NK-92 (cell line): ENCODE measurements around the gene ZDHHC13.

Source experiments
- DNase-seq: peaks from one replicate; lab custom pipeline; 2025; ENCODE audit not compliant: unreplicated experiment; lab: John Stamatoyannopoulos, UW

ZDHHC13 gene

DNA sequence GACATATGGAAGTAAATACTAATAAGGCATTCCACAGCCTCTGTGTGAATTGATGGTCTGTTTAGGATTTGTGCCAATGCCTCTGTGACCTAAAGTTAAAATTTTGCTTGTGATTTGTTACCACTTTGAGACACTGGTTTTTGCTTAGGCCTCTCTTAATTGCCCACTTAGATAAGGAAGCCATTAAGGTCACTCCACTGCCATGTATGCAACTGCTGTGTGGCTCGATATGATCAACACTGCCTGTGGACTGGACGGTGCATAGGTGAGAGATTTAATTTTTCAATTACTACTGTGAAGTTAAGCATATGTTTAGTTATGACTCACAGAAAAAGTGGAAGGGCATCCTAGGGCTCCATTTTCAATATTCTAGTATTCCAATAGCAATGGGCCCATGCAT is 47.9 kb downstream of the ZDHHC13 start:
- DNase-seq: no peak

GRCh38 chr11:19168090-19168489 is 51.1 kb downstream of the ZDHHC13 start:
- no peak for DNase-seq

- DNase-seq: no peak
Observed at GRCh38 chr11:19173004-19173689, 56.2 kb downstream of the ZDHHC13 start.

DNA sequence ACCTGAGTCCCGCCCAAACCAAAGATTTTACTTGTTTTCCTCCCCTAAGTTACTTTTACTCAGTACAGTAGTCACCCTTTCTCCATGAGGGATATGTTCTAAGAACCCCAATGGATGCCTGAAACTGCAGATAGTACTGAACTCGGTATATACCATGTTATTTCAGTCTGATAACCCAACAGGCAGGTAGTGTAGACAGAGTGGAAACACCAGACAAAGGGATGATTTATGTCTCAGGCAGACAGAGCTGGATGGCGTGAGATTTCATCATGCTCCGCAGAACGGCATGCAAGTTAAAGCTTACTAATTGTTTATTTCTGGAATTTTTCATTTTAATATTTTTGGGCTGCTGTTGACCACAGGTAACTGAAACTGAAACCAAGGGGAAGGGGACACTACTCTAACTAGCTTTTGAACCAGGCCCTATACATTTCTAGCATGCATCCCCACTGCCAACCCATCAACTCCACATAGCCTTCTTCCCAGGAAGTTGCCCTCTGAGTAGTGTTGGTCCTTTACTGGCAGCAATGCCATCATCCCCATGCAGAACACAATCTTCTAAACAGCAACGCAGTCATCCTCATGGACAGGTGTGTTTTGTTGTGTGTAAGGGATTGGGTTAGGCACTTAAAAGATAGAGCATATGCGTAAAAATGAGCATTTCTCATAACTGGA is 57.1 kb downstream of the ZDHHC13 start:
- no peak for DNase-seq

- DNase-seq: no peak
Observed at GRCh38 chr11:19176629-19177186, 59.7 kb downstream of the ZDHHC13 start.

DNA sequence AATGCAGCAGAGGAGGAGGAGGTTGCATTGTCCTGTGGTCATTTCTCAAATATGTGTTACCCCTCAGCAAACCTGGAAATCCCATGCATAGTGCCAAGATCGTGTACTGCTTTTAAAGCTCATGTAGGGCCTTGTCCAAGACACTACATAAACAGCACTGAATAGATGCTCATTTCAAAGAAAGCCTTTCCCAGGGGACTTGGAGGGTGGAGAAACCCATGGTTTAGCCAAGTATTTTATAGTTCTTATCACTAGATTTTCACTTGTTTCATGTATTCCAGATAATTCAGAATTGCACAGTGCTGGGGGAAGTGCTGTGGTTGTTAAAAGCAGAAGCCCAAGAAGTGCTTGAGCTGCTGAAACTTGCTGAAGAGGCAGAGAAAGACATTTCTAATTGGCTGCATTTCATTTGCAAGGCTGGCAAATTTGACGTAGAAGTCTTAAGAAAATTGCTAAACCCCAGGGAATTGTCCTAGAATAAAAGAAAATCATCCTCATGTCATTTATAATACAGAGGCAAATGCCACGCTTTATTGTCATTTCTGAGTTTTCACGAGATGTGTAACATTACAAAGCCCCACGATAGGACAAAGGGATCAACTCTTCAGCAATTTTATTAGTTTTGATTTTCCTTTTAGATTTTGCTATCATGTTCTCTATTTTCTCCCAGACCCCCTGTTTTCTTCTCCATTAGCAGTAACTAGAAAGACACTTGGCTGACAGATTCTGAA is 64.7 kb downstream of the ZDHHC13 start:
- no peak for DNase-seq

DNA sequence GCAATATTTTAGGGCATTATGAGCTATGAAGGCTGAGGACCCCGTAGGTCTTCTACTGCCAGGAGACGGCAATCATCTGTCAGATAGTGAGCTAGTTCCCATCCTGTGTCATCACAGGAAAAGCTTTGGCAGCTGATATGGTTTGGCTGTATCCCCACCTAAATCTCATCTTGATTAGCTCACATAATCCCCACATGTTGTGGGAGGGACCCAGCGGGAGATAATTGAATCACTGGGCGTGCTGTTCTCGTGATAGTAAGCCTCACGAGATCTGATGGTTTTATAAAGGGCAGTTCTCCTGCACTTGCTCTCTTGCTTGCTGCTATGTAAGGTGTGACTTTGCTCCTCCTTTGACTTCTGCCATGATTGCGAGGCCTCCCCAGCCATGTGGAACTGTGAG is 66.7 kb downstream of the ZDHHC13 start:
- no peak for DNase-seq

DNA sequence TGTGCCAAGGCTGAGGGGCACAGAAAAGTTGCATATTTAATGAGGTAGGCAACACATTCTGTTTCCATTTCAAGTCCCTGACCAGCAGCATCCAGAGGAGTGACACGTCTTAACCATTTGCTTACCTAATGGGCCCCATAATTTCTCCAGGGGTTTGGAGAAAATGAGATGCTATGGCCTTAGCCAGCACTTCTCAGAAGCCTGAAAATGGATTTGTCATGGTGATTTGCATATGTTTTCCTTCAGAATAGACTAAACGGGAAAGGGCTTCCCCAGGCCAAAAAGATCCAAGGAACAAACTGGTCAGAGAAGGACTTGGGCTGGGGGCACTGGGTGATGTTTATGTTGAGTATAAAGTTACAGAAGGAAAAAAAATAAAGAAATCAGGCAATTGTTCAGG is 68.1 kb downstream of the ZDHHC13 start:
- no peak for DNase-seq

DNA sequence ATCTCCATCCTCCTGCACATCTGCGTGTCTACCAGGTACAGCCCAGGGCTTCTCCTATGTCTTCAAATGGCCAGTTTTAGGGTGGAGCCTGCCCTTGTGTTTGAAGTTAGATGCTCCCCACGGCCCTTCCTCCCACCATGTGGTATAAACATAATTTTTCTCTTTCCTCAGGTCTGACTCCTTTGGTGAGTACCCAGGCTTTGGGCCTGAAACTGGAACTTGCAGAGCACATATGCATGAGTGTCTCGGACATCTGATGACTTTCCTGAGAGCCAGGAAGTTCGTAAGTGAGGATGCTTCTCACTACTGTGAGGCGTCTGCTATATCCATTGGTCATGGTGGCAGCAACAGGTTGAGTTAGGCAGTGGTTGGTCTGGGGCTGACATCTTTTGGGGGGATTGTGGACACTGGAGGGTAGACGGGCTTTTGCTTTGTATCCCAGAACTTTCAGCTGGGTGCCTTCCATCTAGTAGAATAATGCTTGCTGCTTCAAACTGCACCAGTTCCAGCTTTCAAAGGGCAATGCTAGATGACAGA is 68.6 kb downstream of the ZDHHC13 start:
- DNase-seq: no peak

DNA sequence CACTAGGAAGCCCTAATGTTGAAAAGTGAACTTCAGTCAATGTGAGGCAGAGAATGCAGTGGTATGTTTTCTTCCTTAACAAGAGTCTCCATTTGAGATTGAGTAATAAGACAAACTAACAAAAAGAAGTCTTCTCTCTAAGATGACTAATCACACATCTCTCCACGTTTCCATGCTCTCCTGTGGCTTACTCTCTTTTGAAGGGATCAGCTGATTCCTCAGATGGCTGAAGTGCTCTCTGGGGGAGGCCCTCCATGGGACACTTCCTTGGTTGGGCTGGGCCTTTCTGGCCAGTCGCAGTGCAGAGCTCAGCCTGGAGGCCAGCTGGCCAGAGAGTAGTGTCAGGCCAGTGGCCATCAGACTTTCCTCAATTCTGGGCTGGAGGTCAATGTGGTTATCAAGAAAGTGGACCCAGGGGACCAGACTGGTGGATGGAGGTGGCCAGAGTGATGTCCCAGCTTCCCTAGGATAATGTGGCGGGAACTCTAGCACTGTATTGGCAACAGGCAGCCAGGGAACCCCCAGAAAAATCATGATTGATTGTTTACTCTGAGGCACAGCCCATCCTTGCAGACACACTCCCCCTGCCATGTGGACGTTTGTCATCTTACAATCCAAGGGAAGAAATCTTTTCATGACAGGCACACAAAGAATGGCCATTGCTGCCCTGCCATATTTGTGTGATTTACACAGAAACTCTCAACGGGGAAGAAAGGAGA is 70.3 kb downstream of the ZDHHC13 start:
- no peak for DNase-seq

DNA sequence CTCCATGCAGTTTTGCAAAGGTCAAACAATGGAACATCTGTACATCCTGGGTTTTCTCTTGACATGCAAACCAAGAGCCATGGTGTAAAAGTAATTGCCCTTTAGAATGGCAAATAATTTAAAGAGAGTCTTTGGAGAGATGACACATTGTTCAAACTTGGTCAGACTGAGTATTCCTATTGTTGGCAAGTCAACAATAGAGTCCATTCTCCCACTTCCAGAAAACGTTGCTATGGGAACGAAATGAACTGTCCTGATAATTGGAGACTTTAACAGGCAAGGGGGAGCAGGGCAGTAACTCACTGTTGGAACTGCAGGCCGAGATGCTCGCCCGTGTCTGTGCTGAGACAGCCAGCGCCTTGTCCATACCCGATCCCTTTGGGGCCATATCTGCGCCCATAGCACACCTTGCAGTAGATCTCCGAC is 70.9 kb downstream of the ZDHHC13 start:
- no peak for DNase-seq

- DNase-seq: no peak
Observed at GRCh38 chr11:19191530-19192169, 74.7 kb downstream of the ZDHHC13 start.

GRCh38 chr11:19193916-19194315 is 76.9 kb downstream of the ZDHHC13 start:
- DNase-seq: no peak

GRCh38 chr11:19194620-19195308 is 77.8 kb downstream of the ZDHHC13 start:
- no peak for DNase-seq

- DNase-seq: no peak
Observed at GRCh38 chr11:19196432-19196831, 79.5 kb downstream of the ZDHHC13 start.

GRCh38 chr11:19199048-19199447 is 82.1 kb downstream of the ZDHHC13 start:
- no peak for DNase-seq

DNA sequence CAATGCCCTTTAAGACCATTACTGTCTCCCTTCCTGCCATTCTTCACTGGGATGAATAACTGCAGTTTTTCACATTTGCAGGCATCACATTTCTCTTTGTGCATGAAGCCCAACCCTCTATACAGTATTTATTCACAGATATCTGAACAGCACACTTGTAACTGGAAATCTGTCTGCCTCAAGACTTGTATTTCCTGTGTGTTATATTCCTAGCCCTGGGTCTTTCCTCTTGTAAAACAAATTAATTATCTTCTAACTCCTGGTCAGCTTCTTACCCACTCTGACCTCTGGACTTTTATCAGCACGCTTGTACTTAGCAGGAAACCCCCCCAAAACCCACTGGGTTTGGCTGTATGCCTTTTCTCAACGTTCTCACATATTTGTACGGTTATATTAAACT is 82.8 kb downstream of the ZDHHC13 start:
- no peak for DNase-seq

DNA sequence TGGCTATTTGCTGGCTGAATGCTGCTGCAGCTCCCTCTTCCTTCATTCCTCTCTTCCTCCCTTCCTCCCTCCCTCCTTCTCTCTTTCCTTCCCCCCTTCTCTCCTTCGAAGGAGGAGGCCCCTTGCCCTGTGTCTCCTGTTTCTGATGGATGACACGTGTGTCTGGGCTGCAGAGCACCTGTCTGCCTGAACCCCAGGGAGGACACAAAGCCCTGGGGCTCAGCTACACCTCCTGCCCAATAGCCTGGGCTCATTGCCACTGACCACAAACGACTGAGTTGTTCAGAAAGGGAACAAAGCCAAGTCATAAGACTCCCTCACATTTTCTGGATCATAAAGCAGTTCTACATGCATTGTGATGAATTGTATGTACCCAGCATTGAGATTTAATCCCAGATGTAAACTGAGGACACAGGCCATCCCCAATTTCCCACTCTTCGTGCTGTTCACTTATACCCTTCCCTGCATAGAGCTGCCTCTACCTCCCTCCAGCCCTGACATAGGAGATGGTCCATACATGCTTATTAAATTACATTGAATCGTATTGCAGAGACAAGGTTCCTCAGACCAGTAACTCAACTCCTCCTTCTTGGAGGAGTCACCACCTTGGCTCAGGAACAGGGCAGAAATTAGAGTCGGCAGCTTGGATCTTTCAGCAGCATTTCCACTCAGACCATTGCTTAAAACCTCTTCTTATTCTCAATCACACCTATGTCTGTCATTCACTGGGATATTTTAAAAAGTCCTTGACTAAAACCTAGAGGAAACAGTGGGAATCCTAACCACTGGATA is 83.6 kb downstream of the ZDHHC13 start:
- DNase-seq: no peak
